ENCODE measurements around the gene EID2B.

The EID2B gene

DNA sequence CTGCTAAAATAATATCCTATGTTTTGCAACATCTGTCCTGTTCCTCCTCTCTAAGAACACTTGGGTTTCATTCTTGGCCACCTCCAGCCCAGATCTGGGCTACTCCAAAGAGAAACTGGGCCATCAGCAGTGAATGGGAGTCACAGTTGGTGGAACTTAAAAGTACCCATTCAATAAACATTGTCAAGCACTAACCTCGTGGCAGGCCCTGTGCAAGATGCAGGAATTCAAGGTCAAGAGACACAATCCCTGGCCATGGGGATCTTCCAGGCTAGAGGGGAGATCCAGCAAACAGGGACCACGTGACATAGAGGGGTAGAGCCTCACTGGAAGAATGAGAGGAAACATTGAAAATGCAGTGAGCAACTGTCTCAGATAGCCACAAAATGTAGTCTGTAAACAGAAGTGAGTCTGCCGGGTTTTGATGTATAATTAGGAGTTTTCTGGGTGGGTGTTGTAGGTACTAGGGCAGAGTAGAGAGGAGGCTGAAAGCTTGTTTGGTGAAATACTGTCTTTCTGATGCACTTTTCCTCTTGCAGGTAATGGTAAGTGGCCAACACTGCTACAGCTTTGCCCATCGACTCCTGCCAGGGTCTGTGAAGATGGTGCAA, 22.2 kb upstream of the EID2B start:
- H3K36me3 ChIP-seq (ENCODE audit: control insufficient read depth, insufficient read depth, low read length), result no peaks in the 10 kb centered on the region
- no peaks in the 10 kb centered on the region for H3K79me2 ChIP-seq
- no peaks in the 10 kb centered on the region for H3K9me3 ChIP-seq (ENCODE audit: control insufficient read depth, low read length)
- H3K27me3 ChIP-seq (ENCODE audit: control insufficient read depth, insufficient read depth, low read length), result no peaks in the 10 kb centered on the region
- no peak overlapping the region for H3K9ac ChIP-seq
- TF ChIP-seq, protein P1, sequence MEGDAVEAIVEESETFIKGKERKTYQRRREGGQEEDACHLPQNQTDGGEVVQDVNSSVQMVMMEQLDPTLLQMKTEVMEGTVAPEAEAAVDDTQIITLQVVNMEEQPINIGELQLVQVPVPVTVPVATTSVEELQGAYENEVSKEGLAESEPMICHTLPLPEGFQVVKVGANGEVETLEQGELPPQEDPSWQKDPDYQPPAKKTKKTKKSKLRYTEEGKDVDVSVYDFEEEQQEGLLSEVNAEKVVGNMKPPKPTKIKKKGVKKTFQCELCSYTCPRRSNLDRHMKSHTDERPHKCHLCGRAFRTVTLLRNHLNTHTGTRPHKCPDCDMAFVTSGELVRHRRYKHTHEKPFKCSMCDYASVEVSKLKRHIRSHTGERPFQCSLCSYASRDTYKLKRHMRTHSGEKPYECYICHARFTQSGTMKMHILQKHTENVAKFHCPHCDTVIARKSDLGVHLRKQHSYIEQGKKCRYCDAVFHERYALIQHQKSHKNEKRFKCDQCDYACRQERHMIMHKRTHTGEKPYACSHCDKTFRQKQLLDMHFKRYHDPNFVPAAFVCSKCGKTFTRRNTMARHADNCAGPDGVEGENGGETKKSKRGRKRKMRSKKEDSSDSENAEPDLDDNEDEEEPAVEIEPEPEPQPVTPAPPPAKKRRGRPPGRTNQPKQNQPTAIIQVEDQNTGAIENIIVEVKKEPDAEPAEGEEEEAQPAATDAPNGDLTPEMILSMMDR (IDR thresholded peaks at IDR 0.05), result no peak
- H3K4me2 ChIP-seq (ENCODE audit: low read length), result no peak overlapping the region
- no peak overlapping the region for H2AFZ ChIP-seq
- peaks cover 13% of the 10 kb centered on the region for H3K4me1 ChIP-seq
- no peak overlapping the region for H3K27ac ChIP-seq
- no peak overlapping the region for H3K4me3 ChIP-seq (ENCODE audit: low read depth, low read length)

DNA sequence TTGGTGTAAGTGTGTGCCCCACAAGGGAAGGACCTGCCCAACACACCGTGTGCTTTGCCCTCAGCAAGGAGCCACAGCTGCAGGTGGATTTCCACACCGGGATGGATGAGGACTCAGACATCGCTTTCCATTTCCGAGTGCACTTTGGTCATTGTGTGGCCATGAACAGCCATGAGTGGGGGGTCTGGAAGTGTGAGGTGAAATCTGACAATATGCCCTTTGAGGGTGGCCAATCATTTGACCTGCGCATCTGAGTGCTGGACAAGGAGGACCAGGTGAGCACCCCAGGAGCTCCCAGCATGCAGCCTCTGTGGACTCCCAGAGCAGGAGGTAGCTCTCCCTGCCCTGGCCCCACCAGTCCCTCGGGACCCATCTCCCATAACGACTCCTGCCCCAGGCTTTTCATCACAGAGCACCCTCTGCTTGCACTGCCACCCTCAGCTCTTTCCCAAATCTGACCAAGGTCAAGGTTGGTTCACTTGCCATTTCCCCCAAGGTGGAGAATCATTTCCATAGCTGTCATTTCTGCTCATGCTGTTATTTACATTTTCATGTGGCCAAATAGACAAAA, 20.5 kb upstream of the EID2B start:
- peaks cover 5% of the 10 kb centered on the region for H3K4me1 ChIP-seq
- no peak overlapping the region for H3K4me2 ChIP-seq (ENCODE audit: low read length)
- H2AFZ ChIP-seq, result no peak overlapping the region
- no peak overlapping the region for H3K27ac ChIP-seq
- H3K27me3 ChIP-seq (ENCODE audit: control insufficient read depth, insufficient read depth, low read length), result no peaks in the 10 kb centered on the region
- no peak overlapping the region for H3K4me3 ChIP-seq (ENCODE audit: low read depth, low read length)
- H3K36me3 ChIP-seq (ENCODE audit: control insufficient read depth, insufficient read depth, low read length), result no peaks in the 10 kb centered on the region
- no peaks in the 10 kb centered on the region for H3K79me2 ChIP-seq
- TF ChIP-seq, protein P1 (IDR thresholded peaks at IDR 0.05), result no peak
- H3K9ac ChIP-seq, result no peak overlapping the region
- no peaks in the 10 kb centered on the region for H3K9me3 ChIP-seq (ENCODE audit: control insufficient read depth, low read length)

DNA sequence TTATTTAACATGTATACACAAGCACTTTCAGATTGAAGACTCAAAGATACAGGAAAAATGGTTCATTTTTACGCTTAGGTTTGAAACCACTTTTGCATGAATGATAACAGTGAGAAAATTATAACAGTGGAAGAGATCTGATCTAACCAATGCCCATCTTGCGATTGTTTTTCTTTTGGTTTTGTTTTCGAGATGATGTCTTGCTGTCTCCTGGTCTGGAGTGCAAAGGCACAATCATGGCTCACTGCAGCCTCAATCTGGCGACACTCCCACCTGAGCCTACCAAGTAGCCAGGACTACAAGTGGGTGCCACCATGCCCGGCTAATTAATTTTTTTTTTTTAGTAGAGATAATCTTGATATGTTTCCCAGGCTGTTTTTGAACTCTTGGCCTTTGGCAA, 17.5 kb upstream of the EID2B start:
- TF ChIP-seq, protein P1 (IDR thresholded peaks at IDR 0.05), result no peak
- Histone ChIP-seq H3K27me3 (ENCODE audit: control insufficient read depth, insufficient read depth, low read length) (no peaks in the 10 kb centered on the region), H3K9me3 (ENCODE audit: control insufficient read depth, low read length) (no peaks in the 10 kb centered on the region)

DNA sequence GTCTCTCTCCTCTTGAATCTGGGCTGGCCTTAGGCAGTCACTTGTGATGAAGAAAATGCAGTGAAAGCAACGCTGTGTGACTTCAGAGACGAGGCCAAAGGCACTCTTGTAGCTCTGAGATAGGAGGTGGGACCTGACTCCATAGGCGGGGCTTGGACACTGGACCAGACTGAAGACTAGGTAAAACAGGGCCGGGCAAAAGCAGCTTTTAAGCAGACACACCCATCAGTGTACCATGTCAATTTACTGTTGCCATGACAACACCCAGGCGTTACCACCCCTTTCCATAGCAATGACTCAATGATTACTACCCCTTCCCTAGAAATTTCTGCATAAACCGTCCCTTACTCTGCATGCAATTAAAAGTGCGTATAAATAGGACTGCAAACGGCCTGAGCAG, 13.9 kb upstream of the EID2B start:
- Histone ChIP-seq H3K9me3 (ENCODE audit: control insufficient read depth, low read length) (no peaks in the 10 kb centered on the region), H3K9ac (no peak overlapping the region), H3K79me2 (no peaks in the 10 kb centered on the region), H3K4me2 (ENCODE audit: low read length) (no peak overlapping the region), H3K36me3 (ENCODE audit: control insufficient read depth, insufficient read depth, low read length) (no peaks in the 10 kb centered on the region), H3K27me3 (ENCODE audit: control insufficient read depth, insufficient read depth, low read length) (no peaks in the 10 kb centered on the region), H3K4me3 (ENCODE audit: low read depth, low read length) (no peak overlapping the region), H3K4me1 (no peaks in the 10 kb centered on the region), H3K27ac (no peak overlapping the region), H2AFZ (no peak overlapping the region)
- TF ChIP-seq, protein P1 (IDR thresholded peaks at IDR 0.05), result no peak

More for the DNA sequence above, 17.5 kb upstream of the EID2B start:
- Histone ChIP-seq H3K36me3 (ENCODE audit: control insufficient read depth, insufficient read depth, low read length) (no peaks in the 10 kb centered on the region), H3K4me2 (ENCODE audit: low read length) (no peak overlapping the region), H2AFZ (no peak overlapping the region), H3K9ac (no peak overlapping the region), H3K27ac (no peak overlapping the region), H3K4me3 (ENCODE audit: low read depth, low read length) (no peak overlapping the region), H3K79me2 (no peaks in the 10 kb centered on the region), H3K4me1 (no peaks in the 10 kb centered on the region)

DNA sequence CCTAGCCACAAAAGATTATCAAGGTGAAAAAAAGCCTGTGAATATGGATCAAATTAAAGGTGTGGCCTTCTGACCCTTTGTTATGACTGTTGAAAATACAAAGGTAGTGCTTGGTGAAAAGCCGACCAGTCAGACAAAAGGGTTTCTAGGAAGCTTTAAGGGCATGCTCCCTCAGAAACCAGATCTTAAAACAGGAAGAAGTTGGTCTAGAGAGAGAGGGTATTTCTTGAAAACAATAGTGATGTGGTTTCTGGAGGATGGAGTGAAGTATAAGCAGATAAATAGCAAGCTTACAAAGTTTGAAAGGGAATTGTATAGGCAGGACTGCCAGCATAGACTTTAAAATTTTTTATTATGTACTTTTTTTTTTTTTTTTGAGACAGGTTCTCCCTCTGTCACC, 12.3 kb upstream of the EID2B start:
- H3K27ac ChIP-seq, result no peak overlapping the region
- H3K4me2 ChIP-seq (ENCODE audit: low read length), result no peak overlapping the region
- no peak overlapping the region for H2AFZ ChIP-seq
- TF ChIP-seq, protein P1 (IDR thresholded peaks at IDR 0.05), result no peak
- no peak overlapping the region for H3K4me3 ChIP-seq (ENCODE audit: low read depth, low read length)
- H3K27me3 ChIP-seq (ENCODE audit: control insufficient read depth, insufficient read depth, low read length), result no peaks in the 10 kb centered on the region
- H3K36me3 ChIP-seq (ENCODE audit: control insufficient read depth, insufficient read depth, low read length), result no peaks in the 10 kb centered on the region
- no peaks in the 10 kb centered on the region for H3K9me3 ChIP-seq (ENCODE audit: control insufficient read depth, low read length)
- no peaks in the 10 kb centered on the region for H3K79me2 ChIP-seq
- no peaks in the 10 kb centered on the region for H3K4me1 ChIP-seq
- H3K9ac ChIP-seq, result no peak overlapping the region
